ENCODE results near the gene EYA3.

- TF ChIP-seq CTCF (IDR thresholded peaks at IDR 0.05; ENCODE audit: low read depth, low read length), result no peak
- no peak for TF ChIP-seq POLR2A (IDR thresholded peaks at IDR 0.05; ENCODE audit: extremely low read depth, insufficient read length)
Measured at GRCh38 chr1:28044399-28044798, 44.0 kb downstream of the EYA3 start.
